ENCODE measurements around the gene MAP7. TPM values are rescaled to one million over a fixed set of nuclear protein-coding genes. Genes with fewer than 3 reads are reported as not detected.

The MAP7 gene
- total RNA-seq, 2 donors from 2014 or later, result 69.4 to 74.3 TPM

GRCh38 chr6:136477548-136477947 is 72.7 kb downstream of the MAP7 start:
- H3K27me3 ChIP-seq, result no peaks in the 10 kb centered on the region
- H3K27ac ChIP-seq, result no peak overlapping the region
- H3K36me3 ChIP-seq, result no peaks in the 10 kb centered on the region
- no peaks in the 10 kb centered on the region for H3K9me3 ChIP-seq
- no peak for DNase-seq
- no peak for TF ChIP-seq CTCF (IDR thresholded peaks at IDR 0.05)
- intact Hi-C loops (cut with DNase I), result no loop called here
- H3K9ac ChIP-seq (ENCODE audit: low read depth in 2 of 2, low read length in 2 of 2), result no peak overlapping the region
- no peaks in the 10 kb centered on the region for H3K4me1 ChIP-seq
- no peak overlapping the region for H3K4me3 ChIP-seq

- TF ChIP-seq CTCF (IDR thresholded peaks at IDR 0.05), result no peak
- DNase-seq, result no peak
- Histone ChIP-seq H3K4me3 (no peak overlapping the region), H3K27me3 (no peaks in the 10 kb centered on the region), H3K27ac (no peak overlapping the region), H3K4me1 (no peaks in the 10 kb centered on the region), H3K9ac (ENCODE audit: low read depth in 2 of 2, low read length in 2 of 2) (no peak overlapping the region), H3K36me3 (no peaks in the 10 kb centered on the region), H3K9me3 (no peaks in the 10 kb centered on the region)
- intact Hi-C loops (cut with DNase I), result no loop called here
Measured at GRCh38 chr6:136475686-136476085, 74.5 kb downstream of the MAP7 start.

GRCh38 chr6:136474241-136474640 is 76.0 kb downstream of the MAP7 start:
- Histone ChIP-seq H3K36me3 (no peaks in the 10 kb centered on the region), H3K27ac (no peak overlapping the region), H3K9ac (ENCODE audit: low read depth in 2 of 2, low read length in 2 of 2) (no peak overlapping the region), H3K9me3 (no peaks in the 10 kb centered on the region), H3K4me1 (no peaks in the 10 kb centered on the region), H3K4me3 (no peak overlapping the region), H3K27me3 (no peaks in the 10 kb centered on the region)
- no peak for TF ChIP-seq CTCF (IDR thresholded peaks at IDR 0.05)
- DNase-seq, result no peak
- intact Hi-C loops (cut with DNase I), result no loop called here

GRCh38 chr6:136471922-136472321 is 78.3 kb downstream of the MAP7 start:
- no peak for DNase-seq
- Histone ChIP-seq H3K4me3 (no peak overlapping the region), H3K36me3 (no peaks in the 10 kb centered on the region), H3K4me1 (no peaks in the 10 kb centered on the region), H3K27me3 (no peaks in the 10 kb centered on the region), H3K9me3 (no peaks in the 10 kb centered on the region), H3K27ac (no peak overlapping the region), H3K9ac (ENCODE audit: low read depth in 2 of 2, low read length in 2 of 2) (no peak overlapping the region)
- TF ChIP-seq CTCF (IDR thresholded peaks at IDR 0.05), result no peak
- intact Hi-C loops (cut with DNase I), result no loop called here

- no peak overlapping the region for H3K9ac ChIP-seq (ENCODE audit: low read depth in 2 of 2, low read length in 2 of 2)
- H3K4me3 ChIP-seq, result no peak overlapping the region
- no peaks in the 10 kb centered on the region for H3K9me3 ChIP-seq
- no peak for TF ChIP-seq CTCF (IDR thresholded peaks at IDR 0.05)
- no peaks in the 10 kb centered on the region for H3K36me3 ChIP-seq
- DNase-seq, result no peak
- H3K27ac ChIP-seq, result no peak overlapping the region
- no peaks in the 10 kb centered on the region for H3K4me1 ChIP-seq
- no peaks in the 10 kb centered on the region for H3K27me3 ChIP-seq
- intact Hi-C loops (cut with DNase I), result no loop called here
Measured at GRCh38 chr6:136471372-136471771, 78.8 kb downstream of the MAP7 start.

- no peak overlapping the region for H3K9ac ChIP-seq (ENCODE audit: low read depth in 2 of 2, low read length in 2 of 2)
- no peaks in the 10 kb centered on the region for H3K4me1 ChIP-seq
- H3K36me3 ChIP-seq, result no peaks in the 10 kb centered on the region
- no peak overlapping the region for H3K27ac ChIP-seq
- no peak for TF ChIP-seq CTCF (IDR thresholded peaks at IDR 0.05)
- H3K9me3 ChIP-seq, result no peaks in the 10 kb centered on the region
- H3K4me3 ChIP-seq, result no peak overlapping the region
- H3K27me3 ChIP-seq, result no peaks in the 10 kb centered on the region
- DNase-seq, result no peak
- intact Hi-C loops (cut with DNase I), result no loop called here
Measured at GRCh38 chr6:136470044-136470443, 80.2 kb downstream of the MAP7 start.
